Endothelial cell (in vitro differentiated cells): ENCODE measurements around the gene MRPL28. TPM values are rescaled to one million over a fixed set of nuclear protein-coding genes. Genes with fewer than 3 reads are reported as not detected.
"Not testable (repeated sequence)": the region's sequence is repeated elsewhere in the genome, so short reads cannot be mapped to it uniquely, and the experiment has no call there.

Source experiments
- DNase-seq: peaks from one replicate; pipeline ENCODE4 v3.0.0; 2021; ENCODE audit warnings: low spot score
- H3K27ac Mint-ChIP-seq: one replicate; pipeline ENCODE4 v1.8.0; 2021; ENCODE audit warnings: mixed read lengths, inconsistent platforms; ENCODE audit not compliant: unreplicated experiment
- H3K27me3 Mint-ChIP-seq: one replicate; pipeline ENCODE4 v1.8.0; 2021; ENCODE audit warnings: mild to moderate bottlenecking, moderate library complexity, mixed read lengths, inconsistent platforms; ENCODE audit not compliant: unreplicated experiment
- H3K36me3 Mint-ChIP-seq: one replicate; pipeline ENCODE4 v1.8.0; 2021; ENCODE audit warnings: mild to moderate bottlenecking, low read depth, mixed read lengths, inconsistent platforms; ENCODE audit not compliant: unreplicated experiment
- H3K4me1 Mint-ChIP-seq: one replicate; pipeline ENCODE4 v1.8.0; 2021; ENCODE audit warnings: mild to moderate bottlenecking, mixed read lengths, inconsistent platforms; ENCODE audit not compliant: unreplicated experiment
- H3K4me3 Mint-ChIP-seq: one replicate; pipeline ENCODE4 v1.8.0; 2021; ENCODE audit warnings: mild to moderate bottlenecking, mixed read lengths, inconsistent platforms; ENCODE audit not compliant: unreplicated experiment
- H3K9me3 Mint-ChIP-seq: one replicate; pipeline ENCODE4 v1.8.0; 2021; ENCODE audit warnings: mixed read lengths, inconsistent platforms; ENCODE audit not compliant: unreplicated experiment
- CTCF ChIP-seq: fragments of 200-600 bp; sonication (generic); IDR thresholded peaks from one replicate; pipeline ENCODE4 v1.5.0; 2021; ENCODE audit warnings: antibody characterized with exemption; ENCODE audit not compliant: unreplicated experiment
- total RNA-seq: library from RNA; stranded (reverse); fragmentation: NEBNext Ultra II Directional; extraction: Animal tissue kit (Norgen Biotek cat#: 25700); gene quantifications from one replicate; pipeline ENCODE4 v1.2.1, GENCODE V29; 2021; ENCODE audit not compliant: unreplicated experiment

MRPL28 gene
- total RNA-seq, 1 donor from 2014 or later: 70.8 TPM

GRCh38 chr16:378821-379182, 8.5 kb upstream of the MRPL28 start:
- no peak for TF ChIP-seq CTCF
- Mint-ChIP-seq H3K4me3 (no peak overlapping the region), H3K4me1 (peaks cover 14% of the 10 kb centered on the region), H3K27me3 (peaks cover 14% of the 10 kb centered on the region), H3K36me3 (no peaks in the 10 kb centered on the region), H3K27ac (no peak overlapping the region), H3K9me3 (no peaks in the 10 kb centered on the region)
- no peak for DNase-seq

GRCh38 chr16:378113-378820, 7.9 kb upstream of the MRPL28 start:
- not testable (repeated sequence) for H3K4me3 Mint-ChIP-seq, H3K36me3 Mint-ChIP-seq, H3K27ac Mint-ChIP-seq

GRCh38 chr16:377419-377951, 7.1 kb upstream of the MRPL28 start:
- no peaks in the 10 kb centered on the region for H3K9me3 Mint-ChIP-seq
- no peak for DNase-seq
- H3K4me1 Mint-ChIP-seq: peaks cover 3% of the 10 kb centered on the region
- no peak overlapping the region for H3K4me3 Mint-ChIP-seq
- peaks cover 4% of the 10 kb centered on the region for H3K36me3 Mint-ChIP-seq
- no peak overlapping the region for H3K27ac Mint-ChIP-seq
- TF ChIP-seq CTCF: no peak
- peaks cover 8% of the 10 kb centered on the region for H3K27me3 Mint-ChIP-seq

More at GRCh38 chr16:378113-378820, 7.9 kb upstream of the MRPL28 start:
- DNase-seq, H3K9me3 Mint-ChIP-seq, H3K4me1 Mint-ChIP-seq: not testable (repeated sequence)
- peaks cover 16% of the 10 kb centered on the region for H3K27me3 Mint-ChIP-seq

GRCh38 chr16:376817-377418, 6.6 kb upstream of the MRPL28 start:
- Mint-ChIP-seq H3K27ac (no peak overlapping the region), H3K4me1 (peaks cover 3% of the 10 kb centered on the region), H3K27me3 (peaks cover 6% of the 10 kb centered on the region), H3K36me3 (peaks cover 7% of the 10 kb centered on the region), H3K4me3 (no peak overlapping the region), H3K9me3 (no peaks in the 10 kb centered on the region)
- DNase-seq: no peak
- TF ChIP-seq CTCF: no peak

GRCh38 chr16:375927-376816, 5.8 kb upstream of the MRPL28 start:
- Mint-ChIP-seq H3K36me3 (peaks cover 8% of the 10 kb centered on the region), H3K27ac (no peak overlapping the region), H3K27me3 (peaks cover 6% of the 10 kb centered on the region), H3K9me3 (no peaks in the 10 kb centered on the region), H3K4me3 (no peak overlapping the region), H3K4me1 (peaks cover 3% of the 10 kb centered on the region)
- no peak for DNase-seq
- TF ChIP-seq CTCF: no peak
